ENCODE data around the gene EEF1AKMT3.

Gene EEF1AKMT3

GRCh38 chr12:57731411-57732080 is 40.9 kb upstream of the EEF1AKMT3 start:
- Histone ChIP-seq H3K79me2 (ENCODE audit: insufficient read depth, low read length) (peaks cover 18% of the 10 kb centered on the region; the same call in 1 of the 2 replicates), H3K36me3 (ENCODE audit: insufficient read depth, low read length) (peaks cover 75% of the 10 kb centered on the region; the same call in 1 of the 2 replicates), H4K20me1 (ENCODE audit: insufficient read depth, low read length, poor library complexity, severe bottlenecking) (peaks cover 11% of the 10 kb centered on the region), H3F3A (ENCODE audit: low read depth) (no peaks in the 10 kb centered on the region), H3K4me2 (ENCODE audit: low read depth, low read length, poor library complexity, severe bottlenecking) (no peak overlapping the region), H2AFZ (ENCODE audit: low read length) (no peak overlapping the region), H3K27me3 (ENCODE audit: insufficient read depth, low read length, poor library complexity, severe bottlenecking) (no peaks in the 10 kb centered on the region), H3K9me2 (replicated peaks; ENCODE audit: low read depth, low read length) (no peaks in the 10 kb centered on the region), H3K4me3 (ENCODE audit: low read length, poor library complexity, severe bottlenecking) (no peak overlapping the region), H3K9ac (ENCODE audit: low read depth, low read length, poor library complexity, severe bottlenecking) (no peak overlapping the region), H3K4me1 (ENCODE audit: insufficient read depth, low read length, poor library complexity, severe bottlenecking) (no peaks in the 10 kb centered on the region), H3K9me3 (ENCODE audit: insufficient read depth, low read depth, low read length) (no peaks in the 10 kb centered on the region)
- TF ChIP-seq EZH2phosphoT487 (IDR thresholded peaks at IDR 0.05; ENCODE audit: borderline replicate concordance): no peak
- no peak for TF ChIP-seq CTCF (conservative IDR thresholded peaks at IDR 0.05; ENCODE audit: low read length)

- H2AFZ ChIP-seq (ENCODE audit: low read length): no peak overlapping the region
- H3K36me3 ChIP-seq (ENCODE audit: insufficient read depth, low read length): peaks cover 70% of the 10 kb centered on the region; the same call in 1 of the 2 replicates
- no peaks in the 10 kb centered on the region for H3K9me3 ChIP-seq (ENCODE audit: insufficient read depth, low read depth, low read length)
- H3K9me2 ChIP-seq (replicated peaks; ENCODE audit: low read depth, low read length): no peaks in the 10 kb centered on the region
- TF ChIP-seq EZH2phosphoT487 (IDR thresholded peaks at IDR 0.05; ENCODE audit: borderline replicate concordance) (no peak), CTCF (conservative IDR thresholded peaks at IDR 0.05; ENCODE audit: low read length) (no peak)
- no peak overlapping the region for H3K4me3 ChIP-seq (ENCODE audit: low read length, poor library complexity, severe bottlenecking)
- peaks cover 25% of the 10 kb centered on the region; the same call in 1 of the 2 replicates for H3K79me2 ChIP-seq (ENCODE audit: insufficient read depth, low read length)
- no peaks in the 10 kb centered on the region for H3F3A ChIP-seq (ENCODE audit: low read depth)
- H3K4me1 ChIP-seq (ENCODE audit: insufficient read depth, low read length, poor library complexity, severe bottlenecking): no peaks in the 10 kb centered on the region
- H3K27me3 ChIP-seq (ENCODE audit: insufficient read depth, low read length, poor library complexity, severe bottlenecking): no peaks in the 10 kb centered on the region
- peaks cover 17% of the 10 kb centered on the region for H4K20me1 ChIP-seq (ENCODE audit: insufficient read depth, low read length, poor library complexity, severe bottlenecking)
- no peak overlapping the region for H3K4me2 ChIP-seq (ENCODE audit: low read depth, low read length, poor library complexity, severe bottlenecking)
- H3K9ac ChIP-seq (ENCODE audit: low read depth, low read length, poor library complexity, severe bottlenecking): no peak overlapping the region
Observed at GRCh38 chr12:57732270-57732669, 40.1 kb upstream of the EEF1AKMT3 start.

GRCh38 chr12:57732726-57733593 is 39.5 kb upstream of the EEF1AKMT3 start:
- no peak overlapping the region for H3K9ac ChIP-seq (ENCODE audit: low read depth, low read length, poor library complexity, severe bottlenecking)
- no peak overlapping the region for H3K4me3 ChIP-seq (ENCODE audit: low read length, poor library complexity, severe bottlenecking)
- no peaks in the 10 kb centered on the region for H3K9me2 ChIP-seq (replicated peaks; ENCODE audit: low read depth, low read length)
- H2AFZ ChIP-seq (ENCODE audit: low read length): no peak overlapping the region
- peaks cover 64% of the 10 kb centered on the region; the same call in 1 of the 2 replicates for H3K36me3 ChIP-seq (ENCODE audit: insufficient read depth, low read length)
- no peaks in the 10 kb centered on the region for H3F3A ChIP-seq (ENCODE audit: low read depth)
- peaks cover 23% of the 10 kb centered on the region for H4K20me1 ChIP-seq (ENCODE audit: insufficient read depth, low read length, poor library complexity, severe bottlenecking)
- H3K27me3 ChIP-seq (ENCODE audit: insufficient read depth, low read length, poor library complexity, severe bottlenecking): no peaks in the 10 kb centered on the region
- no peak overlapping the region for H3K4me2 ChIP-seq (ENCODE audit: low read depth, low read length, poor library complexity, severe bottlenecking)
- H3K9me3 ChIP-seq (ENCODE audit: insufficient read depth, low read depth, low read length): no peaks in the 10 kb centered on the region
- H3K79me2 ChIP-seq (ENCODE audit: insufficient read depth, low read length): peaks cover 32% of the 10 kb centered on the region; the same call in 1 of the 2 replicates
- TF ChIP-seq CTCF (conservative IDR thresholded peaks at IDR 0.05; ENCODE audit: low read length): no peak
- no peak for TF ChIP-seq EZH2phosphoT487 (IDR thresholded peaks at IDR 0.05; ENCODE audit: borderline replicate concordance)
- H3K4me1 ChIP-seq (ENCODE audit: insufficient read depth, low read length, poor library complexity, severe bottlenecking): no peaks in the 10 kb centered on the region

All from Loucy (cell line).